CD14-positive monocyte (primary cell): ENCODE data around the gene SSR1. TPM values are rescaled to one million over a fixed set of nuclear protein-coding genes. Genes with fewer than 3 reads are reported as not detected.
A peak's percentile ranks its signal among the peaks of the same experiment; 100 is the strongest.
"Not testable (repeated sequence)": the region's sequence is repeated elsewhere in the genome, so short reads cannot be mapped to it uniquely, and the experiment has no call there.

Experiments used
- DNase-seq, 3 donors: peaks; one replicate each; pipeline ENCODE4 v3.0.0-alpha.2; 2011 to 2022
- H2AFZ ChIP-seq: 2 replicates; pipeline ENCODE4 v1.6.0; 2012; ENCODE audit warnings: mild to moderate bottlenecking, low read depth, low read length, inconsistent platforms; ENCODE audit not compliant: insufficient read depth, poor library complexity, severe bottlenecking
- H3K27ac ChIP-seq, 2 donors: 1 replicate in 1 of 2; 2 replicates in 1 of 2; pipeline ENCODE4 v1.5.1; 2012 to 2013; ENCODE audit warnings: low read length in 2 of 2, control low read depth in 1 of 2, inconsistent platforms in 1 of 2, low read depth in 1 of 2, mild to moderate bottlenecking in 1 of 2
- H3K27me3 ChIP-seq, 2 donors: one replicate each; pipeline versions ENCODE4 v1.6.0 to v1.6.1; 2011 to 2013; ENCODE audit warnings: low read length in 2 of 2; ENCODE audit not compliant: control insufficient read depth in 2 of 2, insufficient read depth in 2 of 2
- H3K36me3 ChIP-seq, 2 donors: replicated peaks in 1 of 2; 1 replicate in 1 of 2; 2 replicates in 1 of 2; pipeline versions ENCODE4 v1.5.1 to v1.6.1; 2012 to 2013; ENCODE audit warnings: low read length in 2 of 2, control low read depth in 1 of 2, inconsistent platforms in 1 of 2, mild to moderate bottlenecking in 1 of 2; ENCODE audit not compliant: insufficient read depth in 2 of 2, control insufficient read depth in 1 of 2
- H3K4me1 ChIP-seq, 2 donors: 1 replicate in 1 of 2; 2 replicates in 1 of 2; pipeline versions ENCODE4 v1.5.1 to v1.6.1; 2012 to 2013; ENCODE audit warnings: low read length in 2 of 2, control low read depth in 1 of 2, inconsistent platforms in 1 of 2, mild to moderate bottlenecking in 1 of 2, moderate library complexity in 1 of 2; ENCODE audit not compliant: insufficient read depth in 2 of 2, control insufficient read depth in 1 of 2
- H3K4me2 ChIP-seq: replicated peaks from 2 replicates; pipeline ENCODE3; 2012; ENCODE audit warnings: low read length, moderate library complexity, mild to moderate bottlenecking; ENCODE audit not compliant: poor library complexity, severe bottlenecking; ENCODE audit errors: extremely low read depth
- H3K4me3 ChIP-seq, 3 experiments: fragments of 200-600 bp in 1 of 3; sonication (generic) in 1 of 3; replicated peaks in 1 of 3; 1 replicate in 2 of 3; 2 replicates in 1 of 3; pipeline ENCODE4 v1.5.1; 2011 to 2013; ENCODE audit warnings: low read length in 3 of 3, mild to moderate bottlenecking in 3 of 3, control low read depth in 2 of 3, low read depth in 2 of 3, inconsistent platforms in 1 of 3, moderate library complexity in 1 of 3
- H3K79me2 ChIP-seq: 2 replicates; pipeline ENCODE4 v1.6.0; 2012; ENCODE audit warnings: mild to moderate bottlenecking, control low read depth, inconsistent platforms, low read length, moderate library complexity; ENCODE audit not compliant: insufficient read depth
- H3K9ac ChIP-seq: 2 replicates; pipeline ENCODE4 v1.6.0; 2017; ENCODE audit warnings: low read length, mild to moderate bottlenecking; ENCODE audit not compliant: insufficient read depth, poor library complexity, severe bottlenecking
- H3K9me3 ChIP-seq, 2 donors: replicated peaks in 1 of 2; 1 replicate in 1 of 2; 2 replicates in 1 of 2; pipeline versions ENCODE4 v1.5.1 to v1.6.1; 2012 to 2013; ENCODE audit warnings: low read length in 2 of 2, control low read depth in 1 of 2; ENCODE audit not compliant: control insufficient read depth in 1 of 2, insufficient read depth in 1 of 2
- H4K20me1 ChIP-seq: 2 replicates; pipeline ENCODE4 v1.6.0; 2012; ENCODE audit warnings: mild to moderate bottlenecking, low read length, control low read depth, moderate library complexity; ENCODE audit not compliant: insufficient read depth
- H3K27ac Mint-ChIP-seq, 7 donors: one replicate each; pipeline ENCODE4 v1.8.0; 2020; ENCODE audit warnings: mild to moderate bottlenecking in 7 of 7, mixed read lengths in 7 of 7, moderate library complexity in 6 of 7, inconsistent platforms in 2 of 7
- H3K27me3 Mint-ChIP-seq, 3 donors: one replicate each; pipeline ENCODE4 v1.8.0; 2021 to 2022; ENCODE audit warnings: low read depth in 3 of 3, mild to moderate bottlenecking in 3 of 3, mixed read lengths in 3 of 3, moderate library complexity in 3 of 3, inconsistent platforms in 1 of 3
- H3K36me3 Mint-ChIP-seq, 2 donors: one replicate each; pipeline ENCODE4 v1.8.0; 2020; ENCODE audit warnings: mixed read lengths in 2 of 2, inconsistent platforms in 1 of 2, mild to moderate bottlenecking in 1 of 2
- H3K4me1 Mint-ChIP-seq: one replicate; pipeline ENCODE4 v1.8.0; 2020; ENCODE audit warnings: mild to moderate bottlenecking, mixed read lengths
- H3K4me3 Mint-ChIP-seq, 2 donors: one replicate each; pipeline ENCODE4 v1.8.0; 2020; ENCODE audit warnings: mild to moderate bottlenecking in 2 of 2, mixed read lengths in 2 of 2, moderate library complexity in 1 of 2
- H3K9me3 Mint-ChIP-seq, 7 donors: one replicate each; pipeline ENCODE4 v1.8.0; 2020 to 2022; ENCODE audit warnings: mixed read lengths in 7 of 7, mild to moderate bottlenecking in 6 of 7, moderate library complexity in 6 of 7, inconsistent platforms in 2 of 7
- WGBS: methylation state at CpG from one replicate; pipeline ENCODE4 v1.1.5; 2013; ENCODE audit warnings: missing lambda C conversion rate; ENCODE audit not compliant: insufficient coverage; 5-methylcytosine and 5-hydroxymethylcytosine counted together
- intact Hi-C, 2 donors: fragments of 100-400 bp; cut with micrococcal nuclease; formaldehyde crosslinking; loops; one replicate each; pipeline versions ENCODE4 v1.15.0 to v1.15.1; 2023
- polyA plus RNA-seq, 3 donors: library from polyadenylated mRNA; depleted of rRNA in 1 of 3; unstranded in 2 of 3; stranded (reverse) in 1 of 3; fragments of 300-500 nt in 2 of 3; fragments of >200 nt in 1 of 3; fragmentation: Illumina TruSeq in 2 of 3; gene quantifications; 1 replicate in 2 of 3; 2 replicates in 1 of 3; pipeline ENCODE4 v1.2.3, GENCODE V29; 2012 to 2021

Gene SSR1
- polyA plus RNA-seq, 3 donors: 59.1 to 302 (median 251) TPM

DNA sequence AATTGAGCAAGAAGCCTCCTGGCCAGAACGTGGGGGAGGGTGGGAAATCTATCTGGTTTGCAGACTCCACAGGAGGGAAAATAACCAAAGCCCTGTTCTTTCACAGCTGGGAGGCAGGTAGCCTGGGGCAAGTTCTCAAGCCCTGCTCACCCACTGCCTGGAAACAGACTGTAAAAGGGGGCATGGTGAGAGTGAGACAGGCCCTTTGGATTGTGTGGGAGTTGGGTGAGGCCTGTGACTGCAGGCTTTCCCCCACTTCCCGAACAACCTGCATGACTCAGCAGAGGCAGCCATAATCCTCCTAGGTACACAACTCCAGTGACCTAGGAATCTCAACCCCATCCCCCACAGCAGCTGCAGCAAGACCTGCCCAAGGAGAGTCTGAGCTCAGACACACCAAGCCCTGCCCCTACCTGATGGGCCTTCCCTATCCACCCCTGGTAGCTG lies 34.6 kb upstream of the SSR1 start:
- H3K36me3 ChIP-seq, H3K9me3 ChIP-seq, H4K20me1 ChIP-seq, H3K9me3 Mint-ChIP-seq, H3K27me3 ChIP-seq, intact Hi-C loops, H2AFZ ChIP-seq, H3K4me1 ChIP-seq, H3K36me3 Mint-ChIP-seq, DNase-seq, H3K27ac ChIP-seq, H3K4me3 ChIP-seq, H3K9ac ChIP-seq, H3K79me2 ChIP-seq, H3K27me3 Mint-ChIP-seq, H3K4me2 ChIP-seq: not testable (repeated sequence)
- no CpG with 5 or more reads among the region's 2 CpGs for WGBS
- Mint-ChIP-seq H3K4me3 (peak overlapping the region in 1 of 2 donors; percentile 28), H3K4me1 (peaks cover 15% of the 10 kb centered on the region), H3K27ac (peak overlapping the region in 1 of 7 donors; percentile 23)

DNA sequence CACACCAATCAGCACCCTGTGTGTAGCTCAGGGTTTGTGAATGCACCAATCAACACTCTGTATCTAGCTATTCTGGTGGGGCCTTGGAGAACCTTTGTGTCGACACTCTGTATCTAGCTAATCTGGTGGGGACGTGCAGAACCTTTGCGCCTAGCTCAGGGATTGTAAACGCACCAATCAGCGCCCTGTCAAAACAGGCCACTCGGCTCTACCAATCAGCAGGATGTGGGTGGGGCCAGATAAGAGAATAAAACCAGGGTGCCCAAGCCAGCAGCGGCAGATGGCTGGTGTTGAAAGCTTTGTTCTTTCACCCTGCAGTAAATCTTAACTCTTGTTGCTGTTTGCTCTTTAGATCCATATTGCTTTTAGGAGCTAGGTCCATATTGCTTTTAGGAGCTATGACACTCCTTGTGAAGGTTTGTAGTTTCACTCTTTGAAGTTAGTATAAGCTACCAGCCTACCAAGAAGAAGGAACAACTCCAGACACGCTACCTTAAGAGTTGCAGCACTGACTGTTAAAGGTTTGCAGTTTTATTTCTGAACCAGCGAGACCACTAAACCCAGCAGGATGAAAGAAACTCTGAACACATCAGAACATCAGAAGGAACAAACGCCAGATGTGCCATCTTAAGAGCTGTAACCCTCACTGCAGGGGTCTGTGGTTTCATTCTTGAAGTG lies 31.9 kb upstream of the SSR1 start:
- H2AFZ ChIP-seq, H3K4me1 ChIP-seq, H3K79me2 ChIP-seq, H3K4me2 ChIP-seq, intact Hi-C loops, H3K27me3 Mint-ChIP-seq, H4K20me1 ChIP-seq, H3K4me3 ChIP-seq, DNase-seq, H3K9me3 ChIP-seq, H3K4me3 Mint-ChIP-seq, H3K9me3 Mint-ChIP-seq, H3K9ac ChIP-seq, H3K27me3 ChIP-seq, H3K27ac ChIP-seq, H3K36me3 Mint-ChIP-seq, H3K36me3 ChIP-seq, H3K27ac Mint-ChIP-seq: not testable (repeated sequence)
- WGBS: 100% methylated on average over 8 of the region's 10 CpGs
- peaks cover 16% of the 10 kb centered on the region for H3K4me1 Mint-ChIP-seq
